ENCODE results near the gene GLUL. TPM values are rescaled to one million over a fixed set of nuclear protein-coding genes. Genes with fewer than 3 reads are reported as not detected.

Gene GLUL
- total RNA-seq, 2 experiments from 2014 or later: 50.6 to 52.8 TPM

- H3K27ac Mint-ChIP-seq: no peak overlapping the region
- no peaks in the 10 kb centered on the region for H3K9me3 Mint-ChIP-seq
- CTCF ChIA-PET: interaction anchor here (1.0 kb wide), 1 partner anchor 227 kb away, joined by 3 read pairs; no protein-coding TSS in a partner anchor
- H3K36me3 Mint-ChIP-seq (ENCODE audit: low read depth): no peaks in the 10 kb centered on the region
- TF ChIP-seq CTCF (IDR thresholded peaks at IDR 0.05): no peak
- no peaks in the 10 kb centered on the region for H3K4me1 Mint-ChIP-seq (ENCODE audit: low read depth)
- H3K4me3 Mint-ChIP-seq: no peak overlapping the region
- no peak for DNase-seq
- POLR2A ChIA-PET: no interaction called here
- intact Hi-C loops (cut with micrococcal nuclease): no loop called here
- peaks cover 2% of the 10 kb centered on the region for H3K27me3 Mint-ChIP-seq
- no peak for ATAC-seq
Observed at GRCh38 chr1:182370532-182370931, 21.1 kb downstream of the GLUL start.

- no peak overlapping the region for H3K4me3 Mint-ChIP-seq
- TF ChIP-seq CTCF (IDR thresholded peaks at IDR 0.05): no peak
- DNase-seq: no peak
- ChIA-PET POLR2A (no interaction called here), CTCF (no interaction called here)
- no peaks in the 10 kb centered on the region for H3K36me3 Mint-ChIP-seq (ENCODE audit: low read depth)
- no peak for ATAC-seq
- H3K27me3 Mint-ChIP-seq: no peaks in the 10 kb centered on the region
- H3K27ac Mint-ChIP-seq: no peak overlapping the region
- H3K4me1 Mint-ChIP-seq (ENCODE audit: low read depth): no peaks in the 10 kb centered on the region
- intact Hi-C loops (cut with micrococcal nuclease): no loop called here
- H3K9me3 Mint-ChIP-seq: no peaks in the 10 kb centered on the region
Observed at GRCh38 chr1:182368903-182369302, 22.7 kb downstream of the GLUL start.

- ATAC-seq: no peak
- POLR2A ChIA-PET: no interaction called here
Observed at GRCh38 chr1:182368358-182368757, 23.2 kb downstream of the GLUL start.

GRCh38 chr1:182367926-182368325 lies 23.7 kb downstream of the GLUL start:
- POLR2A ChIA-PET: no interaction called here
- H3K27me3 Mint-ChIP-seq: no peaks in the 10 kb centered on the region
- no peaks in the 10 kb centered on the region for H3K36me3 Mint-ChIP-seq (ENCODE audit: low read depth)
- intact Hi-C loops (cut with micrococcal nuclease): no loop called here
- no peak overlapping the region for H3K27ac Mint-ChIP-seq
- DNase-seq: no peak
- no peak for ATAC-seq
- H3K4me1 Mint-ChIP-seq (ENCODE audit: low read depth): no peaks in the 10 kb centered on the region
- CTCF ChIA-PET: no interaction called here
- TF ChIP-seq CTCF (IDR thresholded peaks at IDR 0.05): no peak
- no peak overlapping the region for H3K4me3 Mint-ChIP-seq
- H3K9me3 Mint-ChIP-seq: no peaks in the 10 kb centered on the region

More at GRCh38 chr1:182368358-182368757, 23.2 kb downstream of the GLUL start:
- no peak overlapping the region for H3K4me3 Mint-ChIP-seq
- CTCF ChIA-PET: no interaction called here
- H3K9me3 Mint-ChIP-seq: no peaks in the 10 kb centered on the region
- no peaks in the 10 kb centered on the region for H3K27me3 Mint-ChIP-seq
- H3K27ac Mint-ChIP-seq: no peak overlapping the region
- no peak for DNase-seq
- no peaks in the 10 kb centered on the region for H3K4me1 Mint-ChIP-seq (ENCODE audit: low read depth)
- intact Hi-C loops (cut with micrococcal nuclease): no loop called here
- no peaks in the 10 kb centered on the region for H3K36me3 Mint-ChIP-seq (ENCODE audit: low read depth)
- no peak for TF ChIP-seq CTCF (IDR thresholded peaks at IDR 0.05)

- no peaks in the 10 kb centered on the region for H3K27me3 Mint-ChIP-seq
- no peaks in the 10 kb centered on the region for H3K4me1 Mint-ChIP-seq (ENCODE audit: low read depth)
- no peaks in the 10 kb centered on the region for H3K9me3 Mint-ChIP-seq
- no peak for TF ChIP-seq CTCF (IDR thresholded peaks at IDR 0.05)
- no peak overlapping the region for H3K27ac Mint-ChIP-seq
- POLR2A ChIA-PET: no interaction called here
- H3K4me3 Mint-ChIP-seq: no peak overlapping the region
- intact Hi-C loops (cut with micrococcal nuclease): no loop called here
- H3K36me3 Mint-ChIP-seq (ENCODE audit: low read depth): no peaks in the 10 kb centered on the region
- DNase-seq (no peak), ATAC-seq (no peak)
- CTCF ChIA-PET: no interaction called here
Observed at GRCh38 chr1:182366596-182366995, 25.0 kb downstream of the GLUL start.
